ENCODE measurements around the gene VEZT. TPM values are rescaled to one million over a fixed set of nuclear protein-coding genes. Genes with fewer than 3 reads are reported as not detected.

Gene VEZT
- polyA plus RNA-seq, 1 of the 3 experiments (the other 2 are of a cell fraction): 41.2 TPM

GRCh38 chr12:95227818-95228356 lies 10.3 kb downstream of the VEZT start:
- peaks cover 19% of the 10 kb centered on the region for H4K20me1 ChIP-seq (ENCODE audit: insufficient read depth)
- no peaks in the 10 kb centered on the region for H3K9me2 ChIP-seq
- CTCF ChIA-PET: no interaction called here
- peaks cover 0 to 21% of the 10 kb centered on the region in 2 experiments; a peak in 3 of 4 replicates for H3K4me1 ChIP-seq (ENCODE audit: control insufficient read depth in 1 of 2, insufficient read depth in 2 of 2, low read depth in 1 of 2, low read length in 1 of 2)
- POLR2A ChIA-PET: no interaction called here
- peaks cover 99% of the 10 kb centered on the region for H3K79me2 ChIP-seq (ENCODE audit: insufficient read depth)
- no peak overlapping the region for H2AFZ ChIP-seq (ENCODE audit: low read depth)
- peaks cover 0 to 20% of the 10 kb centered on the region in 2 experiments for H3K36me3 ChIP-seq (replicated peaks in 1 of 2; ENCODE audit: control insufficient read depth in 1 of 2, insufficient read depth in 2 of 2, low read length in 1 of 2)
- 95% methylated on average over 3 of the region's 3 CpGs for WGBS (ENCODE audit: low lambda C conversion rate)
- H3F3A ChIP-seq (replicated peaks; ENCODE audit: insufficient read depth): peaks cover 28% of the 10 kb centered on the region
- no peak overlapping the region for H3K9ac ChIP-seq
- H3K27ac ChIP-seq (ENCODE audit: low read depth in 2 of 2, low read length in 1 of 2): no peak overlapping the region; a peak in 1 of 4 replicates
- H3K27me3 ChIP-seq (ENCODE audit: insufficient read depth): no peaks in the 10 kb centered on the region
- H3K4me2 ChIP-seq: no peak overlapping the region
- DNase-seq: no peak
- no peak for TF ChIP-seq ZBTB33 (IDR thresholded peaks at IDR 0.05; ENCODE audit: borderline replicate concordance, low read depth)
- TF ChIP-seq FOXJ3 (CRISPR knock-in tag; IDR thresholded peaks at IDR 0.05): no peak
- TF ChIP-seq TAF1 (IDR thresholded peaks at IDR 0.05; ENCODE audit: borderline replicate concordance, low read depth, low read length): no peak
- no peak for TF ChIP-seq POLR2AphosphoS5 (IDR thresholded peaks at IDR 0.05; ENCODE audit: low read depth, low read length)
- H3K9me3 ChIP-seq: no peaks in the 10 kb centered on the region
- H3K4me3 ChIP-seq (ENCODE audit: low read depth in 2 of 2, low read length in 1 of 2): no peak overlapping the region

GRCh38 chr12:95228617-95229016 lies 11.0 kb downstream of the VEZT start:
- no peaks in the 10 kb centered on the region for H3K9me2 ChIP-seq
- no peak overlapping the region for H3K4me2 ChIP-seq
- no peak overlapping the region for H3K4me3 ChIP-seq (ENCODE audit: low read depth in 2 of 2, low read length in 1 of 2)
- peaks cover 0 to 21% of the 10 kb centered on the region in 2 experiments; a peak in 3 of 4 replicates for H3K4me1 ChIP-seq (ENCODE audit: control insufficient read depth in 1 of 2, insufficient read depth in 2 of 2, low read depth in 1 of 2, low read length in 1 of 2)
- ChIA-PET POLR2A (no interaction called here), CTCF (no interaction called here)
- peaks cover 0 to 21% of the 10 kb centered on the region in 2 experiments for H3K36me3 ChIP-seq (replicated peaks in 1 of 2; ENCODE audit: control insufficient read depth in 1 of 2, insufficient read depth in 2 of 2, low read length in 1 of 2)
- no peak overlapping the region for H3K9ac ChIP-seq
- H3K27ac ChIP-seq (ENCODE audit: low read depth in 2 of 2, low read length in 1 of 2): no peak overlapping the region
- H3K9me3 ChIP-seq: no peaks in the 10 kb centered on the region
- 93% methylated on average over 2 of the region's 2 CpGs for WGBS (ENCODE audit: low lambda C conversion rate)
- peaks cover 28% of the 10 kb centered on the region for H3F3A ChIP-seq (replicated peaks; ENCODE audit: insufficient read depth)
- H4K20me1 ChIP-seq (ENCODE audit: insufficient read depth): peaks cover 14% of the 10 kb centered on the region
- no peaks in the 10 kb centered on the region for H3K27me3 ChIP-seq (ENCODE audit: insufficient read depth)
- DNase-seq: no peak
- no peak overlapping the region for H2AFZ ChIP-seq (ENCODE audit: low read depth)
- H3K79me2 ChIP-seq (ENCODE audit: insufficient read depth): peaks cover 99% of the 10 kb centered on the region
- no peak for TF ChIP-seq USF2 (IDR thresholded peaks at IDR 0.05; ENCODE audit: borderline replicate concordance, low read depth, low read length)
- TF ChIP-seq PBX3 (IDR thresholded peaks at IDR 0.05): no peak
- TF ChIP-seq CTCF (IDR thresholded peaks at IDR 0.05): no peak
- TF ChIP-seq ELF1 (IDR thresholded peaks at IDR 0.05): no peak
- TF ChIP-seq NFIC (IDR thresholded peaks at IDR 0.05; ENCODE audit: borderline replicate concordance): no peak
- no peak for TF ChIP-seq IRF3 (IDR thresholded peaks at IDR 0.05; ENCODE audit: low read depth, low read length)
- TF ChIP-seq TEAD4 (IDR thresholded peaks at IDR 0.05; ENCODE audit: borderline replicate concordance, insufficient read depth): no peak
- no peak for TF ChIP-seq RCOR1 (IDR thresholded peaks at IDR 0.05; ENCODE audit: low read length)
- TF ChIP-seq TCF12 (IDR thresholded peaks at IDR 0.05): no peak
- TF ChIP-seq YY1 (IDR thresholded peaks at IDR 0.05; ENCODE audit: low read depth): no peak
- TF ChIP-seq ZBTB33 (IDR thresholded peaks at IDR 0.05; ENCODE audit: borderline replicate concordance, low read depth): no peak
- no peak for TF ChIP-seq RFX5 (IDR thresholded peaks at IDR 0.05; ENCODE audit: low read length)
- no peak for TF ChIP-seq EZH2phosphoT487 (IDR thresholded peaks at IDR 0.05; ENCODE audit: borderline replicate concordance, low read depth)
- TF ChIP-seq SIN3A (IDR thresholded peaks at IDR 0.05; ENCODE audit: borderline replicate concordance, low read depth, low read length): no peak
- no peak for TF ChIP-seq POLR2AphosphoS5 (IDR thresholded peaks at IDR 0.05; ENCODE audit: low read depth, low read length)
- TF ChIP-seq RXRA (IDR thresholded peaks at IDR 0.05; ENCODE audit: borderline replicate concordance, low read depth): no peak
